ENCODE data around the gene ELF5.

The ELF5 gene

DNA sequence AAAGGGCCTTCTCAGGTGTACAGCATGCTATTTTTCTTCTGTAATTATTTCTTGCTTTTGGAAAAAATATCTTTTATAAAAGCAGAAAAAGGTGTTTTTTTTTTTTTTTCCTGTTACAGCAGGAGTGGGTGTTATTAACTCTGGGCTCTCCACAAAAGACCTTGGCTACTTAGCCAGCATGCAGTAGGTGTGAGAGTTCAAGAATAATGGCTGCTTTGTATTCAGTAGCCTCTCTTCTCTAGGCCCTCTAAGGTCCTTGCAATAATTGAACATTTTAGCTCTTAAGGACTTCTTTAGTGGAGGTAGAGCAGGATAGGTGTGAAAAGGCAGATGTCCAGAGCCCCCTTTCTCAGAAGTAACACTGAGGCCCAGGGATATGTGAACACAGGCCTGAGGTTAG is 3.4 kb downstream of the ELF5 start:
- TF ChIP-seq, protein P1, sequence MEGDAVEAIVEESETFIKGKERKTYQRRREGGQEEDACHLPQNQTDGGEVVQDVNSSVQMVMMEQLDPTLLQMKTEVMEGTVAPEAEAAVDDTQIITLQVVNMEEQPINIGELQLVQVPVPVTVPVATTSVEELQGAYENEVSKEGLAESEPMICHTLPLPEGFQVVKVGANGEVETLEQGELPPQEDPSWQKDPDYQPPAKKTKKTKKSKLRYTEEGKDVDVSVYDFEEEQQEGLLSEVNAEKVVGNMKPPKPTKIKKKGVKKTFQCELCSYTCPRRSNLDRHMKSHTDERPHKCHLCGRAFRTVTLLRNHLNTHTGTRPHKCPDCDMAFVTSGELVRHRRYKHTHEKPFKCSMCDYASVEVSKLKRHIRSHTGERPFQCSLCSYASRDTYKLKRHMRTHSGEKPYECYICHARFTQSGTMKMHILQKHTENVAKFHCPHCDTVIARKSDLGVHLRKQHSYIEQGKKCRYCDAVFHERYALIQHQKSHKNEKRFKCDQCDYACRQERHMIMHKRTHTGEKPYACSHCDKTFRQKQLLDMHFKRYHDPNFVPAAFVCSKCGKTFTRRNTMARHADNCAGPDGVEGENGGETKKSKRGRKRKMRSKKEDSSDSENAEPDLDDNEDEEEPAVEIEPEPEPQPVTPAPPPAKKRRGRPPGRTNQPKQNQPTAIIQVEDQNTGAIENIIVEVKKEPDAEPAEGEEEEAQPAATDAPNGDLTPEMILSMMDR (IDR thresholded peaks at IDR 0.05), result no peak

DNA sequence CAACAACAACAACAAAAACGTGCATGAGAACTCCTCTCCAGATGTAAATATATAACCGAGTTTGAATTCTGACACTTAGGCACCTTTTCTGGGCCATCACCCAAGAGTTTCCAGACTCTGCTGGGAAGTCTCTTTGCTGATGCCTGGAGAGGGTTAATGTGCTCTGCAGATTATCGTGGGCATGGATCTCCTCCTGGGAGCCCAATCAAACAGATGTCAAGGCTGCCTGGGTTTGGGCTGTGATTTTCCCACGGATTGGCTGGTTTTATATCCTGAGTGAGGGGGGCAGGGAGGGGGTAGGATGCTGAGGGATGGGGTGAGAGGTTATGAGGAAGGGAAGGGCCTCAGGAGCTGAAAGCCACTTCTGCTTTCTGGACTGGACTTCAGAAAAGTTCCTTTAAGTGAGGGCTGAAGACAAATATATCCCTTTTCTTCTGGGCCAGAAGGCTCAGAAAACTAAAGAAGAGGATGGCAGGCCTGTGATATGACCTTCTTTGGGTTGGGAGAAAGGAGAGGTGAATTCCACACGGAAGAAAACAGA is 4.2 kb downstream of the ELF5 start:
- TF ChIP-seq, protein P1 (IDR thresholded peaks at IDR 0.05), result no peak

DNA sequence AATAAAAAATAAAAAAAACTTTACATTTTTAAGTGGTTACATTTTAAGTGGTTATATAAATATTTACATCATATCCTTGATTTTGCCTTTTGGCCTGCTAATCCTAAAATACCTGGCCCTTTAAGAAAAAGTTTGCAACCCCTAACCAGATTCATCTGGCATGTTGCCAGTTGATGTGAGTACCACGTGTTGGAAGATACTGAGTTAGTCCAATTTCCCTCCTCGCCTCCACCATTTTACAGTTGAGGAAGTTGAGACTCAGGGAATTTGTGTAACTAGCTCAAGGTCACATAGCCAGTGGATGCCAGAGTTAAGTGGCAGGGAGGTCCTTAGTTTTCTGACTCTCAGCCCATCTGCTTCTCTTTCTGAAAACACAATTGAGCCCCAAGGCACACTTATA is 5.1 kb downstream of the ELF5 start:
- TF ChIP-seq, protein P1 (IDR thresholded peaks at IDR 0.05), result no peak

DNA sequence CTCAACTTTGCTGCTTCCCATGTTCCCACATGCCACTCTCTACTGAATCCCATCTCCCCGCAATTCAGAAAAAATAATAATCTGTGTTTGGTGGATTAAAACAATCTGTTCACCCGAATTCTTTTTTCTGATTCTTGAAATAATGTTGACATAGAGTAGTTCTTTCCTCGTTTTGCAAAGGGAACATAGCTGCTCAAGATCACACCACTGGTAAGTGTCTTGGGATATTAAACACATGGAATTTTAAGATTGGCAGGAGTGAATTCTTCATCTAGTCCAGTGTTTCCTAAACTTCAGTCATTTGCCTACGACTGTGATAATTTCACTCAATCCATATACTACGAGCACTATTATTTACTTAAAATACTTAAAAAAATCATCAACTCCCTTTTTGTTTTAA is 6.0 kb downstream of the ELF5 start:
- TF ChIP-seq, protein P1 (IDR thresholded peaks at IDR 0.05), result no peak

DNA sequence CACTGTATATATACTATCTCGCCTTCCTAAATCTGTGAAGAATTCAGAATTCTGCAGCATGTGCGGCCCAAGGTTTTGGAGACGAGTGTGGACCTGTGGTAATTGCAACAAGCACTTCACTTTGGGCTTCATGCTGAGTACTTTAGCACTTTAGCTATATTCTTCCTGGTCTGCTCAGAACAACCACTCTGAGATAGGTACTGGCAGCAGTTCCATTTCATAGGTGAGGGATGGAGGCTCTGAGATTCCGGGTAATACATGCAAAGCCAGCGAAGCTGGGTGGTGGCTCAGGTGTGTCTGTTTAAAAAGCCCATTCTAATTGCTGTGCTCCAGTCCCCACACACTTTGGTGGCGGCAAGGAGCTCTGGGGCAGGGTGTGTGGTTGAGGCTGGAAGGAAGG is 6.4 kb downstream of the ELF5 start:
- TF ChIP-seq, protein P1 (IDR thresholded peaks at IDR 0.05), result no peak

DNA sequence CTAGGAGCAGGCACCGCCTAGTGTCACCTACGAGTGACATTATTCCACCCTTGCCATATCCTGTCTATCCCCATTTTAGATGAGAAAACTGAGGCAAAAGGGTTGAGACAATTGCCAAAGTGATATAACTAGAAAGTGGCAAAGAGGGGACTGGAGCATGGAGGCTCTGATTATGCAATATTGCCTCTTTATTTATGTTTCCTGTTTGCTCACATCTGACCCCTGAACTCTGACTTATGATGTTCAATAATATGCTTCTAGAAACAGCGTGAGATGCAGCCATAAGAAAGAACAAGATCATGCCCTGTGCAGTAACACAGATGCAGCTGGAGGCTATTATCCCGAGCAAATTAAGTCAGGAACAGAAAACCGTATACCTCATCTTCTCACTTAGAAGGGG is 7.7 kb downstream of the ELF5 start:
- TF ChIP-seq, protein P1 (IDR thresholded peaks at IDR 0.05), result no peak

DNA sequence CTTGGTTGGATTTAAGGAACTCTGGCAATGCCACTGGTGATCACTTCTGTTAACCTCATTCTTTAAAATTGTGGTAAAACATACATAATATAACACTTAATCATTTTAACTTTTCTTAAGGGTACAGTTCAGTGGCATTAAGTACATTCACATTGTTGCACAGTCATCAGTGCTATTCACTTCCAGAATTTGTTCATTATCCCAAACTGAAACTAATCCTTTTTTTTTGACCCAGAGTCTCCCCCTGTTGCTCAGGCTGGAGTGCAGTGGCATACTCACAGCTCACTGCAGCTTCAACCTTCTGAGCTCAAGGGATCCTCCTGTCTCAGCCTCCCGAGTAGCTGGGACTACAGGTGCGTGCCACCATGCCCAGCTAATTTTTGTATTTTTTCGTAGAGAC is 10.6 kb downstream of the ELF5 start:
- TF ChIP-seq, protein P1 (IDR thresholded peaks at IDR 0.05), result no peak

DNA sequence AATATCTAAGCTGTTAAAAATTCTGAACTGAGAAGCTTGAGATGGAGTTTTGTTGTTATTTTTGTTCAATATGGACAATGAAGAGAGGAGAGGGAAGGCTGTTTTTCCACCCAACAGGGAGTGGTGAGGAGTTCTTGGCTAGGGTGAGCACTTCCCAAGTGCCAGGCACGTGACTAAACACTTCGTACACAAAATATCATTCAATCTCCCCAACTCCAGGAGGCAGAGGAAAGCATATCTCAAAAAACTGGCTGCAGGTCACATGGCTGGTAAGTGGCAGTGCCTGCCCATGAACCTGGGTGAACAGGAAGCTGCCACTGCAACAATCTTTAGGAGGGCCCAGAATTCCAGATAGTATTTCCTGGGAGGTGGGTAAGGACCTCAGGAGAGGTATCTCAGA is 11.6 kb downstream of the ELF5 start:
- TF ChIP-seq, protein P1 (IDR thresholded peaks at IDR 0.05), result no peak

Measured in LNCAP (cell line).